WTC11 (cell line): ENCODE data around the gene RNF151. TPM values are rescaled to one million over a fixed set of nuclear protein-coding genes. Genes with fewer than 3 reads are reported as not detected.

Experiments used
- ATAC-seq: fragments of 200-7000 bp; cut with Tn5 transposase; 2 replicates; pipeline ENCODE4 v1.10.0; 2021; ENCODE audit warnings: mild to moderate bottlenecking, moderate library complexity
- CTCF ChIA-PET: fragments of 300-600 bp; sonication (Branson Sonifier 250); formaldehyde crosslinking; loops from one replicate; lab custom pipeline; 2021; ENCODE audit warnings: antibody characterized with exemption; lab: Charles Lee
- POLR2A ChIA-PET: fragments of 350-600 bp; sonication (Branson Sonifier 250); formaldehyde crosslinking; loops from one replicate; lab custom pipeline; 2021; ENCODE audit warnings: antibody characterized with exemption; lab: Charles Lee
- DNase-seq: peaks from one replicate; pipeline ENCODE4 v3.0.0; 2021; ENCODE audit warnings: low spot score
- H3K27ac Mint-ChIP-seq: 2 replicates; pipeline ENCODE4 v1.8.0; 2021; ENCODE audit warnings: mixed read lengths
- H3K27me3 Mint-ChIP-seq: 2 replicates; pipeline ENCODE4 v1.8.0; 2021; ENCODE audit warnings: low read depth, mild to moderate bottlenecking, moderate library complexity, mixed read lengths
- H3K36me3 Mint-ChIP-seq: 2 replicates; pipeline ENCODE4 v1.8.0; 2021; ENCODE audit warnings: mixed read lengths
- H3K4me1 Mint-ChIP-seq: 2 replicates; pipeline ENCODE4 v1.8.0; 2022; ENCODE audit warnings: mixed read lengths
- H3K4me3 Mint-ChIP-seq: 2 replicates; pipeline ENCODE4 v1.8.0; 2021; ENCODE audit warnings: mild to moderate bottlenecking, moderate library complexity, mixed read lengths
- H3K9me3 Mint-ChIP-seq: 2 replicates; pipeline ENCODE4 v1.8.0; 2021; ENCODE audit warnings: mixed read lengths
- ATF1 ChIP-seq: sonication (generic); formaldehyde crosslinking; IDR thresholded peaks from 2 replicates; pipeline ENCODE4 v1.8.1; 2023; ENCODE audit warnings: mild to moderate bottlenecking, moderate library complexity, missing genetic modification reagents
- ATF2 ChIP-seq: sonication (generic); formaldehyde crosslinking; IDR thresholded peaks from 2 replicates; pipeline ENCODE4 v1.8.1; 2022; ENCODE audit warnings: low read depth, missing genetic modification reagents, borderline replicate concordance
- ATF6 ChIP-seq: sonication (generic); formaldehyde crosslinking; IDR thresholded peaks from 2 replicates; pipeline ENCODE4 v1.8.1; 2023; ENCODE audit warnings: mild to moderate bottlenecking, missing genetic modification reagents
- CBFB ChIP-seq: sonication (generic); formaldehyde crosslinking; IDR thresholded peaks from 2 replicates; pipeline ENCODE4 v1.8.1; 2022; ENCODE audit warnings: mild to moderate bottlenecking, low read depth, missing genetic modification reagents
- CREB1 ChIP-seq: sonication (generic); formaldehyde crosslinking; IDR thresholded peaks from 2 replicates; pipeline ENCODE4 v1.8.0; 2023; ENCODE audit warnings: mild to moderate bottlenecking, missing genetic modification reagents
- EMX1 ChIP-seq: fragments of 250-450 bp; sonication (Bioruptor Pico); IDR thresholded peaks from 2 replicates; pipeline ENCODE4 v1.8.0; 2021; ENCODE audit warnings: mild to moderate bottlenecking
- GABPB1 ChIP-seq: sonication (generic); formaldehyde crosslinking; IDR thresholded peaks from 2 replicates; pipeline ENCODE4 v1.8.1; 2023; ENCODE audit warnings: mild to moderate bottlenecking, missing genetic modification reagents
- GTF2I ChIP-seq: fragments of 250-450 bp; sonication (Bioruptor Pico); conservative IDR thresholded peaks from 2 replicates; pipeline ENCODE4 v1.4.0; 2021; ENCODE audit warnings: mild to moderate bottlenecking
- JAZF1 ChIP-seq: fragments of 250-450 bp; sonication (Bioruptor Pico); IDR thresholded peaks from 2 replicates; pipeline ENCODE4 v1.9.0; 2021; ENCODE audit warnings: moderate library complexity, mild to moderate bottlenecking, inconsistent platforms
- JUN ChIP-seq: sonication (generic); formaldehyde crosslinking; IDR thresholded peaks from 2 replicates; pipeline ENCODE4 v1.8.0; 2023; ENCODE audit warnings: mild to moderate bottlenecking, missing genetic modification reagents
- MLX ChIP-seq: sonication (generic); formaldehyde crosslinking; IDR thresholded peaks from 2 replicates; pipeline ENCODE4 v1.8.1; 2023; ENCODE audit warnings: mild to moderate bottlenecking, missing genetic modification reagents, moderate library complexity
- MYBL2 ChIP-seq: sonication (generic); formaldehyde crosslinking; IDR thresholded peaks from 2 replicates; pipeline ENCODE4 v1.8.1; 2023; ENCODE audit warnings: mild to moderate bottlenecking, moderate library complexity, missing genetic modification reagents
- NFATC4 ChIP-seq: fragments of 250-450 bp; sonication (Bioruptor Pico); IDR thresholded peaks from 2 replicates; pipeline ENCODE4 v1.9.0; 2021; ENCODE audit warnings: mild to moderate bottlenecking
- NFYB ChIP-seq: sonication (generic); formaldehyde crosslinking; conservative IDR thresholded peaks from 2 replicates; pipeline ENCODE4 v1.8.0; 2022; ENCODE audit warnings: low read depth, missing genetic modification reagents
- NR3C1 ChIP-seq: sonication (generic); formaldehyde crosslinking; conservative IDR thresholded peaks from 2 replicates; pipeline ENCODE4 v1.8.1; 2023; ENCODE audit warnings: low read depth, mild to moderate bottlenecking, missing genetic modification reagents
- PREB ChIP-seq: sonication (generic); formaldehyde crosslinking; IDR thresholded peaks from 2 replicates; pipeline ENCODE4 v1.8.1; 2022; ENCODE audit warnings: mild to moderate bottlenecking, missing genetic modification reagents, moderate library complexity, borderline replicate concordance
- SP1 ChIP-seq: sonication (generic); formaldehyde crosslinking; conservative IDR thresholded peaks from 2 replicates; pipeline ENCODE4 v1.8.1; 2022; ENCODE audit warnings: missing genetic modification reagents
- TEAD4 ChIP-seq: sonication (generic); formaldehyde crosslinking; IDR thresholded peaks from 2 replicates; pipeline ENCODE4 v1.8.0; 2022; ENCODE audit warnings: mild to moderate bottlenecking, missing genetic modification reagents
- ZNF219 ChIP-seq: sonication (generic); formaldehyde crosslinking; IDR thresholded peaks from 2 replicates; pipeline ENCODE4 v1.8.0; 2023; ENCODE audit warnings: missing genetic modification reagents, mild to moderate bottlenecking, borderline replicate concordance
- ZNF396 ChIP-seq: fragments of 250-450 bp; sonication (Bioruptor Pico); IDR thresholded peaks from 2 replicates; pipeline ENCODE4 v1.8.0; 2021; ENCODE audit warnings: mild to moderate bottlenecking, moderate library complexity, borderline replicate concordance
- ZNF416 ChIP-seq: fragments of 250-450 bp; sonication (Bioruptor Pico); IDR thresholded peaks from 2 replicates; pipeline ENCODE4 v1.9.0; 2021; ENCODE audit warnings: mild to moderate bottlenecking, inconsistent platforms
- ZNF423 ChIP-seq: fragments of 250-450 bp; sonication (Bioruptor Pico); IDR thresholded peaks from 2 replicates; pipeline ENCODE4 v2.1.2; 2022; ENCODE audit warnings: mild to moderate bottlenecking, moderate library complexity
- ZNF512 ChIP-seq: sonication (generic); formaldehyde crosslinking; IDR thresholded peaks from 2 replicates; pipeline ENCODE4 v1.8.1; 2022; ENCODE audit warnings: missing genetic modification reagents, borderline replicate concordance
- total RNA-seq: library from RNA; stranded (reverse); gene quantifications from 3 replicates; pipeline ENCODE4 v1.2.3, GENCODE V29; 2021
- TF ChIP-seq, protein P1 (sequence below): sonication (generic); formaldehyde crosslinking; IDR thresholded peaks from 2 replicates; pipeline ENCODE4 v1.8.1; 2023; ENCODE audit warnings: mild to moderate bottlenecking, missing genetic modification reagents, moderate library complexity
- TF ChIP-seq, protein P2 (sequence below): sonication (generic); formaldehyde crosslinking; IDR thresholded peaks from 2 replicates; pipeline ENCODE4 v1.8.1; 2022; ENCODE audit warnings: low read depth, mild to moderate bottlenecking, moderate library complexity, missing genetic modification reagents, borderline replicate concordance
- TF ChIP-seq, protein P3 (sequence below): sonication (generic); formaldehyde crosslinking; IDR thresholded peaks from 2 replicates; pipeline ENCODE4 v1.8.0; 2022; ENCODE audit warnings: mild to moderate bottlenecking, missing genetic modification reagents

Gene RNF151
- total RNA-seq, 1 experiment from 2014 or later = 0.31 TPM

DNA sequence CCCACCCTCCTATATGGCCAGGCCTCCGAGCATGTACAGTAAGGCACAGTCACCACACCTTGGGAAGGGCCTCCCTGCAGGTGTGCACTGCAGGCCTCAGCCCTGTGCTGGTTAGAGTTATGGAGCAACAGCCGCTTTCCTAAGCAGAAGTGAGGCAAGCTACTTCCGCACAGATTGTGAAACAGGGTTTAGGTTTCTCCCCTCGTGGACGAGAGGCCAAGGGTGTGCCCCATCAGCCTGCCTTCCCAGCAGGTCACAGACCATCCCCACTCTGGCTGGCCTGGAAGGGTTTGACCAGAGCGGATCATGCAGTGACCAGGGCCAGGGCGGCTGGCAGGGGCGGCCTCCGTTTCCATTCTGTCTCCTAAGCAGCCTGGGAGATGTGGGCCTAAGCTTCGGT, 28.3 kb upstream of the RNF151 start:
- no peaks in the 10 kb centered on the region for H3K9me3 Mint-ChIP-seq
- TF ChIP-seq NFATC4 (CRISPR knock-in tag) (no peak), NR3C1 (CRISPR knock-in tag) (no peak), TEAD4 (CRISPR knock-in tag) (no peak), ZNF512 (CRISPR knock-in tag) (no peak), ATF1 (CRISPR knock-in tag) (no peak), ZNF219 (CRISPR knock-in tag) (no peak), CBFB (CRISPR knock-in tag) (no peak), ZNF396 (CRISPR knock-in tag) (no peak), SP1 (CRISPR knock-in tag) (no peak), ZNF423 (CRISPR knock-in tag) (no peak), EMX1 (no peak), MYBL2 (CRISPR knock-in tag) (no peak), PREB (CRISPR knock-in tag) (no peak), GABPB1 (CRISPR knock-in tag) (no peak)
- TF ChIP-seq, protein P1, sequence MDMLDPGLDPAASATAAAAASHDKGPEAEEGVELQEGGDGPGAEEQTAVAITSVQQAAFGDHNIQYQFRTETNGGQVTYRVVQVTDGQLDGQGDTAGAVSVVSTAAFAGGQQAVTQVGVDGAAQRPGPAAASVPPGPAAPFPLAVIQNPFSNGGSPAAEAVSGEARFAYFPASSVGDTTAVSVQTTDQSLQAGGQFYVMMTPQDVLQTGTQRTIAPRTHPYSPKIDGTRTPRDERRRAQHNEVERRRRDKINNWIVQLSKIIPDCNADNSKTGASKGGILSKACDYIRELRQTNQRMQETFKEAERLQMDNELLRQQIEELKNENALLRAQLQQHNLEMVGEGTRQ = no peak
- TF ChIP-seq, protein P2, sequence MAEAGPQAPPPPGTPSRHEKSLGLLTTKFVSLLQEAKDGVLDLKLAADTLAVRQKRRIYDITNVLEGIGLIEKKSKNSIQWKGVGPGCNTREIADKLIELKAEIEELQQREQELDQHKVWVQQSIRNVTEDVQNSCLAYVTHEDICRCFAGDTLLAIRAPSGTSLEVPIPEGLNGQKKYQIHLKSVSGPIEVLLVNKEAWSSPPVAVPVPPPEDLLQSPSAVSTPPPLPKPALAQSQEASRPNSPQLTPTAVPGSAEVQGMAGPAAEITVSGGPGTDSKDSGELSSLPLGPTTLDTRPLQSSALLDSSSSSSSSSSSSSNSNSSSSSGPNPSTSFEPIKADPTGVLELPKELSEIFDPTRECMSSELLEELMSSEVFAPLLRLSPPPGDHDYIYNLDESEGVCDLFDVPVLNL (CRISPR knock-in tag) = no peak
- POLR2A ChIA-PET = no interaction called here
- no peak for ATAC-seq
- CTCF ChIA-PET = interaction anchor here (1.0 kb wide), 1 partner anchor 9 kb away, joined by 3 read pairs; no protein-coding TSS in a partner anchor
- H3K4me1 Mint-ChIP-seq = peaks cover 9% of the 10 kb centered on the region
- no peaks in the 10 kb centered on the region for H3K27me3 Mint-ChIP-seq
- no peak overlapping the region for H3K27ac Mint-ChIP-seq
- H3K4me3 Mint-ChIP-seq = no peak overlapping the region
- no peak for DNase-seq
- peaks cover 12% of the 10 kb centered on the region for H3K36me3 Mint-ChIP-seq

- ChIA-PET CTCF (interaction anchor here (1.0 kb wide), 1 partner anchor 10 kb away, joined by 3 read pairs; no protein-coding TSS in a partner anchor), POLR2A (no interaction called here)
- no peaks in the 10 kb centered on the region for H3K9me3 Mint-ChIP-seq
- no peak overlapping the region for H3K4me3 Mint-ChIP-seq
- DNase-seq (no peak), ATAC-seq (no peak)
- peaks cover 12% of the 10 kb centered on the region for H3K36me3 Mint-ChIP-seq
- H3K27me3 Mint-ChIP-seq = peaks cover 6% of the 10 kb centered on the region
- H3K27ac Mint-ChIP-seq = no peak overlapping the region
- peaks cover 14% of the 10 kb centered on the region for H3K4me1 Mint-ChIP-seq
- TF ChIP-seq CBFB (CRISPR knock-in tag) = no peak
- TF ChIP-seq, protein P3, sequence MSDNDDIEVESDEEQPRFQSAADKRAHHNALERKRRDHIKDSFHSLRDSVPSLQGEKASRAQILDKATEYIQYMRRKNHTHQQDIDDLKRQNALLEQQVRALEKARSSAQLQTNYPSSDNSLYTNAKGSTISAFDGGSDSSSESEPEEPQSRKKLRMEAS (CRISPR knock-in tag) = no peak
- TF ChIP-seq, protein P2 (CRISPR knock-in tag) = no peak
- TF ChIP-seq NFYB (CRISPR knock-in tag) = no peak
- no peak for TF ChIP-seq MLX
- no peak for TF ChIP-seq JAZF1
- TF ChIP-seq ATF2 (CRISPR knock-in tag) = no peak
- TF ChIP-seq JUN = no peak
- TF ChIP-seq ZNF396 (CRISPR knock-in tag) = no peak
- no peak for TF ChIP-seq ZNF416 (CRISPR knock-in tag)
- TF ChIP-seq CREB1 (CRISPR knock-in tag) = no peak
- TF ChIP-seq GTF2I (CRISPR knock-in tag) = no peak
- TF ChIP-seq ATF6 (CRISPR knock-in tag) = no peak
These were observed 27.7 kb upstream of the RNF151 start for GRCh38 chr16:1938910-1939309.
